ENCODE data around the gene RASGEF1C. TPM values are rescaled to one million over a fixed set of nuclear protein-coding genes. Genes with fewer than 3 reads are reported as not detected.

Gene RASGEF1C
- total RNA-seq, 4 donors from 2014 or later: 0.71 to 2.5 TPM; not detected in 2

DNA sequence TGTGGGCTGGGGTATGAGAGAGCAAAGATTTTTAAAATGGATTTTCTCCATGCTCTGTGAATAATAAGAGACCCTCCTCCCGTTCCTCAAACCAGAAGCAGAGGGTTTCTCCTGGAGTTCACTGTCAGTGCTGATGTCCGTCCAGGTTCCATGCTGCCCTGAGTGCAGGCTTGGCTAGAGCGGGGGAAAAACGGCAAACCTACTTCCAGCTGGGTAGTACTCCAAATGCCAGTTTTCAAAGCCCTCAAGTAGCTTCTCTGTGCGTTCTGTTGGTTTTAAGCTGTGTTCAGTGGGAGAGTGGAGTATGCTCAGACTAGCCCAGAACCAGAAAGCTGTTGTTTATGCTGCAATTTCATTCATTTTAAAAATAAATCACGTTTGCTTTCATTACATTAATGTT lies 40.3 kb downstream of the RASGEF1C start:
- DNase-seq (ENCODE audit: low spot score in 2 of 2): no peak
- intact Hi-C loops (cut with DNase I; ENCODE audit: low total_unique reads): no loop called here
- WGBS, 2 donors: 74 to 79% methylated on average over 6 of the region's 6 CpGs
- no peak overlapping the region for H3K4me3 ChIP-seq (ENCODE audit: low read depth, poor library complexity, severe bottlenecking)
- TF ChIP-seq, protein P1, sequence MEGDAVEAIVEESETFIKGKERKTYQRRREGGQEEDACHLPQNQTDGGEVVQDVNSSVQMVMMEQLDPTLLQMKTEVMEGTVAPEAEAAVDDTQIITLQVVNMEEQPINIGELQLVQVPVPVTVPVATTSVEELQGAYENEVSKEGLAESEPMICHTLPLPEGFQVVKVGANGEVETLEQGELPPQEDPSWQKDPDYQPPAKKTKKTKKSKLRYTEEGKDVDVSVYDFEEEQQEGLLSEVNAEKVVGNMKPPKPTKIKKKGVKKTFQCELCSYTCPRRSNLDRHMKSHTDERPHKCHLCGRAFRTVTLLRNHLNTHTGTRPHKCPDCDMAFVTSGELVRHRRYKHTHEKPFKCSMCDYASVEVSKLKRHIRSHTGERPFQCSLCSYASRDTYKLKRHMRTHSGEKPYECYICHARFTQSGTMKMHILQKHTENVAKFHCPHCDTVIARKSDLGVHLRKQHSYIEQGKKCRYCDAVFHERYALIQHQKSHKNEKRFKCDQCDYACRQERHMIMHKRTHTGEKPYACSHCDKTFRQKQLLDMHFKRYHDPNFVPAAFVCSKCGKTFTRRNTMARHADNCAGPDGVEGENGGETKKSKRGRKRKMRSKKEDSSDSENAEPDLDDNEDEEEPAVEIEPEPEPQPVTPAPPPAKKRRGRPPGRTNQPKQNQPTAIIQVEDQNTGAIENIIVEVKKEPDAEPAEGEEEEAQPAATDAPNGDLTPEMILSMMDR (IDR thresholded peaks at IDR 0.05): no peak
- no peak for TF ChIP-seq POLR2A (IDR thresholded peaks at IDR 0.05)

DNA sequence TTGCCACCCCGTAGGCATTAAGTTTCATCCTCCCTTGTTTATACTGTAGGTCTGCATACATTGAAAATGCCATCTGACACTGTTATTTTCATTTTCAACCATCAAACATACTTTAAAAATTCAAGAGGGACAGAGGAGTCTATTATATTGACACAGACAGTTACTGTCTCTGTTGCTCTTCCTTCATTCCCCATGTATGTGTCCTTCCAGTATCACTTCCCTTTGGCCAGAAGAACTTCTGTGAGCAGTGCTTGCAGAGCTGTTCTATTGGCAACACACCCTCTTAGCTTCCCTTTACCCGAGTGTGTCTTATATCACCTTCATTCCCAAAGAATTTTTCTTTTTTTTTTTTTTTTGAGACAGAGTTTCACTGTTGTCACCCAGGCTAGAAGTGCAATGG lies 42.8 kb downstream of the RASGEF1C start:
- intact Hi-C loops (cut with DNase I; ENCODE audit: low total_unique reads): no loop called here
- WGBS, 2 donors: 57% methylated on average over 2 of the region's 2 CpGs
- TF ChIP-seq, protein P1 (IDR thresholded peaks at IDR 0.05): no peak
- no peak for TF ChIP-seq POLR2A (IDR thresholded peaks at IDR 0.05)
- no peak for DNase-seq (ENCODE audit: low spot score in 2 of 2)
- H3K4me3 ChIP-seq (ENCODE audit: low read depth, poor library complexity, severe bottlenecking): no peak overlapping the region

DNA sequence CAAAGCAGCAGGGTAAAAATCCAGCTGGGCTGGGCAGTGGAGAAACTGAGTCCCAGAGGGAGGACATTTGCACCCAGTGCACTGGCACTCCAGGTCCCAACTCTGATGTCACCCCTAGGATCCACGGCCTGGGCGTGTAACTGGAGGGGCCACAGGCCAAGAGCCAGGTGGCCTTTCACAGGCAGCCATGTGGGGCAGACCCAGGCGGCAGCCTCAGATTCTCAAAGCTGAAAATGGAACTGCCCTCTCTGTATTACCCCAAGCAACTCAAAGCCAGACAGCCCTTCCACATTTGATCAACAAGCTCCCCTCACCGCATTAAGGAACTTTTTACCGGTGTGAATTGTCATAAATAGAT lies 46.7 kb downstream of the RASGEF1C start:
- intact Hi-C loops (cut with DNase I; ENCODE audit: low total_unique reads): no loop called here
- DNase-seq (ENCODE audit: low spot score in 2 of 2): peak in 1 of 2 donors; percentile 75
- TF ChIP-seq, protein P1 (IDR thresholded peaks at IDR 0.05): no peak
- TF ChIP-seq POLR2A (IDR thresholded peaks at IDR 0.05): no peak
- H3K4me3 ChIP-seq (ENCODE audit: low read depth, poor library complexity, severe bottlenecking): no peak overlapping the region
- WGBS, 2 donors: 74 to 85% methylated on average over 5 of the region's 5 CpGs

DNA sequence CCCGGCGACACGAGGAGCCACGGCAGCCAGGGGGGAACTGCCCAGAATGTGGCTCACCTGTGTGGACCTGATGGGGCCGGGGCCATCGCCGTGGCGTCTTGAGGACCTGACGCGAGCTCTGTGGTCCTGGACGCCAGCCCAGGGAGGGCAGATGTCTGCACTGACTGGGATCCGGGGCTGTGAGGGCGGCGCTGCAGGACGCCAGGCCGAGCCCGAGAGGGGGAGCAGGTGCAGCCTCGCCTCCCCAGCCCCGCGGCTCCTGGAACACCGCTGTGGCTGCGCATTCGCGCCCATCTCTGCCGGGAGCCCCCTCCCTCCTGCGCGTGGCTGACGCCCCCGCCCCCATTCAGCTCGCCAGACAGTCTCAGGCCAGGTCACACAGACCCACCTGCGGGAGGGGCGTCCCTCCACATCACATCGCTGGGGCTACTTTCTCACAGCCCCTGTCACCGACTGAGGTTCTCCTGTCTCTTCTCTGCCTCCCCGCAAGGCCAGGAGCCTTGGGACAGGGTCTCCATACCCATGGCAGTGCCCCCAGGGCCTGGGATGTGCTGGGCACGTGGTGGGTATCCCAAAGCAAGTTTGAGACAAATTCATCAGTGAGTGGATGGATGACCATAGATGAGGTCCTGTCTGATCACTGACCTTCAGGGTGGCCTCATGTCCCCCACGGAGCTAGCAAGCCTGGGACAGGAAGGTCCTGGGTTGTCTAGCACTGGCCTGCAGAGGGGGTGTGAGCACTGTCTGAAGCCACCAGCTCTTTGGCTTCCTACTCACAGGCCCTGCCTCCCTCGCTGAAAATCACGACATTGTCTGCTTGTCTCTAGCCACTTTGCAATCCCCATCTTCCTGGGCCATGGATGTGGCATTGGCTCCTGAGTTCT lies 47.3 kb downstream of the RASGEF1C start:
- intact Hi-C loops (cut with DNase I; ENCODE audit: low total_unique reads): no loop called here
- peak in 1 of 2 donors; percentile 58 for DNase-seq (ENCODE audit: low spot score in 2 of 2)
- no peak overlapping the region for H3K4me3 ChIP-seq (ENCODE audit: low read depth, poor library complexity, severe bottlenecking)
- WGBS, 2 donors: 61 to 70% methylated on average over 37 to 38 of the region's 39 CpGs
- TF ChIP-seq, protein P1 (IDR thresholded peaks at IDR 0.05): no peak
- no peak for TF ChIP-seq POLR2A (IDR thresholded peaks at IDR 0.05)

DNA sequence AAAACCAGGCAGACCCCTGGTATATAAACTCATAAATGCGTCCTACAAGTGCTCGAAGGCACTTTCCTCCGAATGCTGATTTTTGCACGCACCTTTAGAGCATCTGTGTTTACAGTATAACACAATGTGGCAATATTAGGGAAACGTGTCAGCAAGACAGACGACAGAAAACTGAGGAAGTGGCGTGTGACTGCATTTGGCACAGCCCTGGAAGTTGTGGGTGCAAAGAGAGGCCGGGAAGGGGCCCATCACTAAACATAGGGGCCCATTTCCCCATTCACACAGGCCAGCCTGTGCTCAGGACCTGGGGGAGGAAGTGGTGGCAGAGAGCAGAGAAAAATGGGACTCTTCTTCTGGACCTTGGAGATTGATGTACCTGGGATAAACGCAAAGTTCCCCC lies 48.2 kb downstream of the RASGEF1C start:
- TF ChIP-seq, protein P1 (IDR thresholded peaks at IDR 0.05): no peak
- TF ChIP-seq POLR2A (IDR thresholded peaks at IDR 0.05): no peak
- intact Hi-C loops (cut with DNase I; ENCODE audit: low total_unique reads): no loop called here
- DNase-seq (ENCODE audit: low spot score in 2 of 2): no peak
- WGBS, 2 donors: 51 to 64% methylated on average over 9 of the region's 9 CpGs
- H3K4me3 ChIP-seq (ENCODE audit: low read depth, poor library complexity, severe bottlenecking): no peak overlapping the region

Measured in lower leg skin (tissue), 4 donors.